SK-N-SH treated with all-trans-retinoic acid at 6 μM for 48 hours (cell line): Measurements from ENCODE around the gene OR6K2.

Experiments used
- ARNTL ChIP-seq: fragments of 450-650 bp; formaldehyde crosslinking; IDR thresholded peaks from 2 replicates; pipeline ENCODE4 v1.5.0; 2020; ENCODE audit warnings: low read depth, mild to moderate bottlenecking, moderate library complexity, borderline replicate concordance
- BACH2 ChIP-seq: fragments of 250-450 bp; sonication (Bioruptor Pico); IDR thresholded peaks from 2 replicates; pipeline ENCODE4 v1.9.0; 2021; ENCODE audit warnings: mild to moderate bottlenecking, borderline replicate concordance
- GLIS3 ChIP-seq: fragments of 250-450 bp; sonication (Bioruptor Pico); IDR thresholded peaks from 2 replicates; pipeline ENCODE4 v1.5.0; 2020; ENCODE audit warnings: mild to moderate bottlenecking, moderate library complexity
- ISL1 ChIP-seq: fragments of 250-450 bp; sonication (Bioruptor Pico); IDR thresholded peaks from 2 replicates; pipeline ENCODE4 v2.1.2; 2022; ENCODE audit warnings: mild to moderate bottlenecking, moderate library complexity
- OSR1 ChIP-seq: fragments of 250-450 bp; sonication (Bioruptor Pico); IDR thresholded peaks from 2 replicates; pipeline ENCODE4 v1.8.0; 2022; ENCODE audit warnings: moderate library complexity, mild to moderate bottlenecking, inconsistent platforms
- PATZ1 ChIP-seq: fragments of 250-450 bp; sonication (Bioruptor Pico); IDR thresholded peaks from 2 replicates; pipeline ENCODE4 v1.8.0; 2020; ENCODE audit warnings: mild to moderate bottlenecking, moderate library complexity, borderline replicate concordance
- SNAI2 ChIP-seq: fragments of 250-450 bp; sonication (Bioruptor Pico); IDR thresholded peaks from 2 replicates; pipeline ENCODE4 v1.5.0; 2020; ENCODE audit warnings: mild to moderate bottlenecking, moderate library complexity
- TCF4 ChIP-seq: fragments of 250-450 bp; sonication (Bioruptor Pico); IDR thresholded peaks from 2 replicates; pipeline ENCODE4 v1.8.0; 2021; ENCODE audit warnings: mild to moderate bottlenecking, moderate library complexity, borderline replicate concordance
- TOX ChIP-seq: fragments of 250-450 bp; sonication (Bioruptor Pico); IDR thresholded peaks from 2 replicates; pipeline ENCODE4 v1.8.0; 2021; ENCODE audit warnings: mild to moderate bottlenecking, moderate library complexity, borderline replicate concordance
- ZC3H10 ChIP-seq: fragments of 250-450 bp; sonication (Bioruptor Pico); IDR thresholded peaks from 2 replicates; pipeline ENCODE4 v1.5.1; 2021; ENCODE audit warnings: mild to moderate bottlenecking, moderate library complexity
- ZFP30 ChIP-seq: fragments of 450-650 bp; formaldehyde crosslinking; IDR thresholded peaks from 2 replicates; pipeline ENCODE4 v1.5.0; 2022; ENCODE audit warnings: mild to moderate bottlenecking, moderate library complexity
- ZNF8 ChIP-seq: fragments of 450-650 bp; formaldehyde crosslinking; IDR thresholded peaks from 2 replicates; pipeline ENCODE4 v1.5.0; 2020; ENCODE audit warnings: mild to moderate bottlenecking, moderate library complexity
- TF ChIP-seq, protein P1 (sequence below): fragments of 250-450 bp; sonication (Bioruptor Pico); IDR thresholded peaks from 2 replicates; pipeline ENCODE4 v1.5.0; 2020; ENCODE audit warnings: mild to moderate bottlenecking, moderate library complexity
- TF ChIP-seq, protein P2 (sequence below): fragments of 250-450 bp; sonication (Bioruptor Pico); IDR thresholded peaks from 2 replicates; pipeline ENCODE4 v1.5.1; 2020; ENCODE audit warnings: low read depth, mild to moderate bottlenecking, moderate library complexity

GRCh38 chr1:158687037-158687436 is 13.4 kb downstream of the OR6K2 start:
- TF ChIP-seq, protein P1, sequence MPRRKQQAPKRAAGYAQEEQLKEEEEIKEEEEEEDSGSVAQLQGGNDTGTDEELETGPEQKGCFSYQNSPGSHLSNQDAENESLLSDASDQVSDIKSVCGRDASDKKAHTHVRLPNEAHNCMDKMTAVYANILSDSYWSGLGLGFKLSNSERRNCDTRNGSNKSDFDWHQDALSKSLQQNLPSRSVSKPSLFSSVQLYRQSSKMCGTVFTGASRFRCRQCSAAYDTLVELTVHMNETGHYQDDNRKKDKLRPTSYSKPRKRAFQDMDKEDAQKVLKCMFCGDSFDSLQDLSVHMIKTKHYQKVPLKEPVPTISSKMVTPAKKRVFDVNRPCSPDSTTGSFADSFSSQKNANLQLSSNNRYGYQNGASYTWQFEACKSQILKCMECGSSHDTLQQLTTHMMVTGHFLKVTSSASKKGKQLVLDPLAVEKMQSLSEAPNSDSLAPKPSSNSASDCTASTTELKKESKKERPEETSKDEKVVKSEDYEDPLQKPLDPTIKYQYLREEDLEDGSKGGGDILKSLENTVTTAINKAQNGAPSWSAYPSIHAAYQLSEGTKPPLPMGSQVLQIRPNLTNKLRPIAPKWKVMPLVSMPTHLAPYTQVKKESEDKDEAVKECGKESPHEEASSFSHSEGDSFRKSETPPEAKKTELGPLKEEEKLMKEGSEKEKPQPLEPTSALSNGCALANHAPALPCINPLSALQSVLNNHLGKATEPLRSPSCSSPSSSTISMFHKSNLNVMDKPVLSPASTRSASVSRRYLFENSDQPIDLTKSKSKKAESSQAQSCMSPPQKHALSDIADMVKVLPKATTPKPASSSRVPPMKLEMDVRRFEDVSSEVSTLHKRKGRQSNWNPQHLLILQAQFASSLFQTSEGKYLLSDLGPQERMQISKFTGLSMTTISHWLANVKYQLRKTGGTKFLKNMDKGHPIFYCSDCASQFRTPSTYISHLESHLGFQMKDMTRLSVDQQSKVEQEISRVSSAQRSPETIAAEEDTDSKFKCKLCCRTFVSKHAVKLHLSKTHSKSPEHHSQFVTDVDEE (CRISPR knock-in tag) = no peak
- TF ChIP-seq BACH2 (CRISPR knock-in tag) = no peak
- no peak for TF ChIP-seq ZNF8 (CRISPR knock-in tag)
- no peak for TF ChIP-seq ARNTL
- TF ChIP-seq GLIS3 = no peak
- TF ChIP-seq ISL1 (CRISPR knock-in tag) = no peak
- no peak for TF ChIP-seq PATZ1 (CRISPR knock-in tag)
- TF ChIP-seq OSR1 (CRISPR knock-in tag) = no peak
- no peak for TF ChIP-seq SNAI2
- TF ChIP-seq, protein P2, sequence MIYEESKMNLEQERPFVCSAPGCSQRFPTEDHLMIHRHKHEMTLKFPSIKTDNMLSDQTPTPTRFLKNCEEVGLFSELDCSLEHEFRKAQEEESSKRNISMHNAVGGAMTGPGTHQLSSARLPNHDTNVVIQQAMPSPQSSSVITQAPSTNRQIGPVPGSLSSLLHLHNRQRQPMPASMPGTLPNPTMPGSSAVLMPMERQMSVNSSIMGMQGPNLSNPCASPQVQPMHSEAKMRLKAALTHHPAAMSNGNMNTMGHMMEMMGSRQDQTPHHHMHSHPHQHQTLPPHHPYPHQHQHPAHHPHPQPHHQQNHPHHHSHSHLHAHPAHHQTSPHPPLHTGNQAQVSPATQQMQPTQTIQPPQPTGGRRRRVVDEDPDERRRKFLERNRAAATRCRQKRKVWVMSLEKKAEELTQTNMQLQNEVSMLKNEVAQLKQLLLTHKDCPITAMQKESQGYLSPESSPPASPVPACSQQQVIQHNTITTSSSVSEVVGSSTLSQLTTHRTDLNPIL (CRISPR knock-in tag) = no peak
- no peak for TF ChIP-seq TOX
- no peak for TF ChIP-seq ZFP30 (CRISPR knock-in tag)
- no peak for TF ChIP-seq ZC3H10
- no peak for TF ChIP-seq TCF4 (CRISPR knock-in tag)
